Mesenteric fat pad (tissue), 1 donor: ENCODE results near the gene PLXNA2. TPM values are rescaled to one million over a fixed set of nuclear protein-coding genes. Genes with fewer than 3 reads are reported as not detected.

ENCODE experiments used
- DNase-seq: peaks from one replicate; pipeline ENCODE4 v3.0.0-alpha.2; 2020; ENCODE audit warnings: low spot score
- total RNA-seq: library from RNA; stranded (reverse); fragmentation: NEBNext Ultra II Directional; extraction: Animal tissue kit (Norgen Biotek cat#: 25700); gene quantifications from one replicate; pipeline ENCODE4 v1.2.1, GENCODE V29; 2021
- donor health status: DM: yes; HTN: yes; CAD: no.

The PLXNA2 gene
- total RNA-seq, 1 donor from 2014 or later, result 49.0 TPM

DNA sequence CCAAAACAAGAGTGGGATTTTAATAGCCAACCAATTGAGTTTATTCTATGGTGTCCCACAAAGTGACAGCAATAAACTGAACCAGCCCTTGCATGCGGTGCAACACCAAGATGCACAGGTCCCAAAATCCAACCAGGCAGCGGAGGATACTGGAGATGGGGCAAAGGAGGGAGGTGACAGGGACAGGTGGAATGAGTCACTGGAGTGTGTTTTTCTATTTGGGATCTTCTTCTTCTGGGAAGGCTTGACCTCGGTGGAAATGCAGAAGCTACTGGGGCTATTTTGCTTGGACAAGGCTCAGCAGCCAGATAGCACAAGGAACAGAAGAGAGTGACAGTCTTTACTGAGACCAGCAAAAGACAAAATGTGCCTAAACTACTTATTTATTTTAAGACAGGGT is 97.5 kb downstream of the PLXNA2 start:
- DNase-seq, result no peak

DNA sequence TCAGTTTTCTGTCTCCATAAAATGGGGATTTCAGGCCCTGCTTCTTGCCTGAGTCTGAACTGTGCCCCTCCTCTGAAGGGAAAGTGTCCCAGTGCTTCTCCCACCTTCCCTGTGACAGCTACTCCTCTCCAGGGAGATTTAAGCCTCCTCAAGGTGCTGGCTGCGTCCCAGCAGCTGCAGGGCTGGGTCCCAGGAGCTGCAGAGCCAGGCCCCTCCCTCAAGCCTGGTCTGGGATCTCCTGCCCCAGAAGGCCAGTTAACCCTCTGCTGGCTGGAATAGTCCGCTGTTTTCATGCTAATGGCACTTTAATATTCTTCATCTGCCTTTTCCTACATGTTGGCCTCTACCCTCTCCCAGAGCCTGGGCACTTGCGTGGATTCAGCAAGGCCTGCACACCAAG is 99.0 kb downstream of the PLXNA2 start:
- DNase-seq, result no peak

DNA sequence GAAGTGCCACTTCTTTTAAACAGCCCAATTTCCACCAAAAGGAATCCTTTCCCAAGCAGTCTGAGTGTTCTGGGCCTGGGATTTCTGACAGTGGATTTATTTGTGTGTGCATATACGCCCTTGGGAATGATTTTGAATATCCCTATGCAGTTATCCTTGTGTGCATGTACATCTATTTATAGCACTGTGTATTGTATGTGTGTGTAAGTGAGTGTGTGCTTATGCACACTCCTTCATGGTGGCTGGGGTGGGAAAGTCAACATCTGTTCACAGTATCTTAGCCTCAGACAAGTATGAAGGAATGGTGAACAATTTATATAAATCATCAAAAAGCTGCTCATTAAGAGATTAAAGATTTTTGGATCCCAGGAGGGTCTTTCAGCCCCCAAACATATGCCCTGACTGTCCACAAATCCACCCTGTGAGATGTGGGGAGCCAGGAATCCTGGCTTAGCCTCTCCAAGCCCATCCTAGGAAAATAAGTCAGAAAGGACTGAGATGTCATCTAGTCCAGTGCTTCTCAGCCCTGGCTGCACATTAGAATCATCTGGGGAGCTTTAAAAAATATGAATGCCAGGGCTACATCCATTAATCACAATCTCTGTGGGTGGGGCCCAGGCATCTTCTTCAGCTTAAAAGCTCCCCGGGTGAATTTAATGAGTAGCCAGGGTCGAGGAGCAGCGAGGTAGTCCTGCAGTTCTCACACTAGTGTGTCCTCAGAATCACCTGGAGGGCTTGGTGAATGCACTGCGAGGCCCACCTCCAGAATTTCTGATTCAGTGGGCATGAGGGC is 101.4 kb downstream of the PLXNA2 start:
- DNase-seq, result no peak

GRCh38 chr1:208141610-208142192 is 102.5 kb downstream of the PLXNA2 start:
- no peak for DNase-seq

DNA sequence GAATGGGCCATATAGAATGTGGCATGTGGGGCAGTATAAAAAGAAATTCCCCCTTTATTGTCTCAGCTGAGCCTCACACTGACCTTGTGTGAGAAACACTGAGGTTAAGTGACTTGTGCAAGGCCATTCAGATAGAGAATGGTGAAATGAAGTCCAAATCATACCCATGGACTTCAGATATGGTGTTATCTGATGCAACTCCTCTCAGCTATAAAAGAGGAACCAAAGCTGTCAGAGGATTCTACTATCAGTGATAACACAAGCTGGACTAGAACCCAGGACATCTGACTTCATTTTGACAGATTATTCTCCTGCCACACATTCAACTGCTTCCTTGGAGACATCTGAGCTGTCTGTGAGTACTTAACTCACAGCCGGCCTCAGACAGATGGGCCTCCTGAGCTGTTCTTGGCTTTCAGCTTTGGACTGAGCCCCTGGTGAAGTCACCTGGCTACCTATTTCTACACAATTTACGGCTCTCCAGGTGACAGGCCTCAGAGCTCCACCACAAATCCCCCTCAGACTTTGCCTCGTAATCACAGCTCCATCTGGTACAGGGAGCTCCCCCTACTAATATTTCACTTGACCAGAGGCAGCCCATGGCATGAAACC is 104.6 kb downstream of the PLXNA2 start:
- no peak for DNase-seq

DNA sequence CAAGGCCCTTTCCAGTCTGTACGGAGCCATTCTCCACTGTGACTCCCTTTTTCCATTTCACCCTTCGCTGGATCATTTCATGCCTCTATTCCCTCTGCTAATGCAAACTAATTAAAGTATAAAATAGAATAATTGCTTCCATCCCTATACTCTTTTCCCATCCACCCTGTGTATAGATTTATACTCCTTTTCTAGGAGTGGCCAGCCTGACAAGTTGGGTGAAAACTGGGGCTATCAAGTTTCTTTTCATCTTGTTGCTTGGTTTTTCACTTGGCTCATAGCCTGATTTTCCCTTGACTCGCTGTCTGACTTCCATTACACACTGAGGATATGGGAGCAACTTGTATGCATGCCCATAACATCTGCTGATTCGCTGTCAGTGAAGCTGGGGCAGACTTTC is 107.0 kb downstream of the PLXNA2 start:
- DNase-seq, result no peak

- no peak for DNase-seq
These were observed 107.6 kb downstream of the PLXNA2 start for GRCh38 chr1:208136459-208137182.

DNA sequence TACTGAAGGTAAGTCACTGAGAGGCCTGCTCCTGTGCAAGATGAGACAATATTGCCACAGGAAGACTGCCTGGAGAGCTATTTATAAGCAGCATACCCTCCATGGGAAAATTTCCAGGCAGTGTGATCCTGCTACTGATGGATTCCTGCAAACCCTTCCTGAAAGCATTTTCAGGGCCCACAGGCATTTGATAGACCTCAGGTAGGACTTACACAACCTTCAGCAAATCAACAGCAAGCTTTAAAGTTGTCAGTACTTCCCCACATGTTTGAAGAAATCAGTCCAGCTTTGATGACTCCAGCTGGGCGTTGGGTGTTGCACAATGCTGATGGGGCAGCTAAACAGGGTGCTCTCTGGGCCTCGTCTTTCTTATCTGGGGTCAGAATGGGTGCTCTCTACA is 108.8 kb downstream of the PLXNA2 start:
- no peak for DNase-seq

- DNase-seq, result no peak
These were observed 109.7 kb downstream of the PLXNA2 start for GRCh38 chr1:208134491-208134890.

DNA sequence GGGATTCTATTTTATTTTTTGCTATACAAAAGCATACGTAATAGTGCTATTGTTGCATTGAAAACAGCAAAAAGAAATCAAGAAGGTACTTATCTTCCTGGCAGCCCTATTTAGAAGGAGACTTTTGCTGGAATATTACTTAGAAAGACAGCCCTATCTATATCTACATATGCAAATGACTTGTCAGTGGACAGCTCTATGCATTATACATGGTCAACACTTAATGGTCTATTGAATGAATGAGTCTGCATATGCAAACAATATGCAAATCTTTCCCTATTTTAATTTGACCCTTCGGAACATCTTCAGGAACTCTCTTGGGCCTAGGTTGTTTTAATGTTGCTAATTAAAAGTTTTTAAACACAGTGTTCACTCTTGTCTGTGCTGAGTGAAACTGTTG is 110.8 kb downstream of the PLXNA2 start:
- no peak for DNase-seq

DNA sequence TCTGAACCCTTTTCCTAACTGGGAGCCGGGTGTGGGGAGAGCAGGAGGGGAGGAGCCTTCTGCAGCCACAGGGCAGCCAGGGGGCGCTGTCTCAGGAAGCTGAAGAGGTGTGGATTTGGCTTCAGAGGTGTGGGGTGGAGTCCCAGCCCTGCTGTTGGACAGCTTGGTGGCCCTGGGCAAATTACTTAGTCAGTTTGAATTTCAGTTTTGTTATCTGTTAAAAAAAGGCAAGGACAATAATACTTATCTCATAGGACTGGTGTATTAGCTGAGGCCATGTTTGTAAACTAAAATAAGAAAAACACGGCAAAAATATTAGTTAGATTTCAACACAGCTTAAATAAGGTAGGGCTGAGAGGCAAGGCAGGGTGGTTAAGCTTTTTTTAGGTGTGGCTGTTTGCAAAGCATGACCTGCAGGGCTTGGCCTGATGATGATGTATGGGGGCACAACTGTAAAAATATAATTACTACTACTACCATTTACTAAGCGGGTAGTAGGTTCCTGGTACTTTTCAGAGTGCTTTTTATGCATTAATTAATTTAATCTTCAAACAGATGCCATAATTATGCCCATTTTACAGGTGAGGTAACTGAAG is 111.8 kb downstream of the PLXNA2 start:
- no peak for DNase-seq

DNA sequence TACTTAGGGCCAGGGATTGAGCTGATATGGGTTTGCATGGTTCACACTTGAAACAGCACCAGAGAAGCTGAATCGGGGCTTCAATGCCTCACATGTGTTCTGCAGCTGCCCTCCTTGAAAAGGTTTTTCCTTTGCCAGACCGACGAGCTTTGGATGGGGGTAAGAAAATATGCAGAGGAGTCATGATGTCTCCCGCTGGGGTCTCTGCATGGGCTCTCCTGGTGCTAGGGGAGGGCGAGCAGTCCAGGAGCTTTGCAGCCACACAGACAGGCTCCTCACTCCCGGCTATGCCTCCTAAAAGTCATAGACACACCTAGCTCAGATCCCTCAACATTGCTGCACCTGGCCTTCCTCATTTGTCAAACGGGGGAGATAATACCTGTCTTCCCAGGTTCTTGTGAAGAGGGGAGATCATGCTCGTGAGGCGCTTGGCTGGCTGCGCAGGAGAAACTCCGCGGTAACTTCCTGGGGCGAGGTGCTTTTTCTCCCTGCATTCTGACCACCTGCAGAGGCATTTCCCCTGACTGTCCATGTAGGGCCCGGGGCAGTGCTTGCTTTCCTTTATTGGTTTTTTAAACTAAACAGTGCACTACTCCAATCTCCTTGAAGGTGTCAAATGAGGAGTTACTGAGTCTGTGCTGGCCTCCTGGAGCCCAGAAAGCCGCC is 112.4 kb downstream of the PLXNA2 start:
- DNase-seq, result no peak

GRCh38 chr1:208129487-208129886 is 114.7 kb downstream of the PLXNA2 start:
- no peak for DNase-seq

- DNase-seq, result no peak
These were observed 115.1 kb downstream of the PLXNA2 start for GRCh38 chr1:208129060-208129459.

DNA sequence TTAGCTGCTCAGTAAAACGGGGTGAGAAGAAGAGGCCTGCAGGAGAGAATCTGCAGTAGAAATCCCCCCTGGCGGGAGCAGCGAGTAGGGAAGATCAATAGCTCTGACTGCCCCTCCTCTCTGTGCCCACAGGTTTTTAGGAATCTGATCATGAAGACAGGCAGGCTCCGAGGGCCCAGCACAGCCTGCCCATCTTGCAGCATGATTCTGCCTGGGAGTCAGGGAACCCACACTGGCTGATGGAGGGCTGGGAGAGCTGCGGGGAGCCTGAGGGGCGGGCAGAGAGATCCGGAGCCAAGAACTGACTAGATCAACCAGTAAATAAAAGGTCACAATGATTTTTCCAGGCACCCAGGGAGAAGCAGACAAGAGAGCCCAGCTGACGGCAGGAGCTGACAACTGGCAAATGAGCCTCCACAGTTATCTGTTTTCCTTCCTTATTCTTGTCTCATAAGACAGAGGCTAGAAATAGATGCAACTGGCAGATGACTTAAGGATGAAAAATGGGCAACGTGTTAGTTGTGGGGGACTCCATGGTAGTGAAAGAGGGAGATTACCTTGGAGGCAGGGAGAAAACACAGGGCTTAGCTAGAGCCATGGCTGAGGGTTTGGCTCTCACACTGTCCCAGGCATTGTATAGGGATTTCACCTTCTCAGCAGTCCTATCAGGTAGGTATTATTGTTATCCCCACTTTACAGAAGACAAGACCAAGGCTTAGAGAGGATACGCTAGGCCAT is 116.2 kb downstream of the PLXNA2 start:
- no peak for DNase-seq

GRCh38 chr1:208127284-208127683 is 116.9 kb downstream of the PLXNA2 start:
- no peak for DNase-seq

GRCh38 chr1:208126108-208126507 is 118.1 kb downstream of the PLXNA2 start:
- DNase-seq, result no peak

DNA sequence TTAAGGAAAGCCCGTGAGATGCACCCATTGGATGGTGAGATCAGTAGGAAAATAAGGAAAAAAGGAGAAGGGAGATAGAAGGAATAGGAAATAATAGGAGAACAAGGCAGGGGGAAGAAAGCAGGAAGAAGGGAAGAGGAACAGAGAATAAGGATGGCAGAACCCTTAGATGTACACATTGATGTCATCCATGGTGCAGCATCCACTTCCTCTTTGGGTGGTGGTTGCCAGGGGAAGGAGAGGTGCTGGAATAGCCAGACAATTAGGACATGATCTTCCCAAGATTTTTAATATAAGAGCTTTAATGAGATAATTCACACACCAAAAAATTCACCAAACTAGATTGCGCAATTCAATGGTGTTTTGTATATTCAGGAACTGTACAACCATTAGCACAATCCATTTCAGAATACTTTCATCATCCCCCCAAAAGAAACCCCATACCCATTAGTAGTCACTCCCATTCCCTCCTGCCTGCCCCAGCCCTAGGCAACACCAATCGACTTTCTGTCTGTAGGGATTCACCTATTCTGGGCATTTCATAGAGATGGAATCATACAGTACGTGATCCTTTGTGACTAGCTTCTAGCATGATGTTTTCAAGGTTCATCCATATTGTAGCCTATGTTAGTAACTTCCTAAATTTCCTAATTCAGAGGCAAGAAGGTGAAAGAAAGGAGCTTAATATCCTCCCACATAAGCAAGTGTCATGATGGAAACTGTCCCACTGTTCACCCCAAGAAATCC is 121.4 kb downstream of the PLXNA2 start:
- no peak for DNase-seq

GRCh38 chr1:208121813-208122364 is 122.3 kb downstream of the PLXNA2 start:
- no peak for DNase-seq
